ENCODE data around the gene SDHC.
"Not testable (repeated sequence)": the region's sequence is repeated elsewhere in the genome, so short reads cannot be mapped to it uniquely, and the experiment has no call there.

DNA sequence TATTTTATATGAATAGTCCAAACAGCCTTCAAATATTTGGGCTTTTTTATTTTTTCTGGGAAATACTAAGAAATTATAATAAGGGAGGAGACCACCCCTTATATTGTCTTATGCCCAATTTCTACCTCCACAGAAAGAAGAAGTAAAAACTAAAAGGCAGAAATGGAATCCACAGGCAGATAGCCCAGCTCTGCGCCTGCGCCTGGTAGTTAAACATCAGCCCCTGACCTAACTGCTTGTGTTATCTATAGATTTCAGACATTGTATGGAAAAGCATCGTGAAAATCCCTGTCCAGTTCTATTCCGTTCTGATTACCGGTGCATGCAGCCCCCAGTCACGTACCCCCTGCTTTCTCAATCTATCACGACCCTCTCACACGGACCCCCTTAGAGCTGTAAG lies 82.9 kb downstream of the SDHC start:
- not testable (repeated sequence) for TF ChIP-seq EZH2phosphoT487 (IDR thresholded peaks at IDR 0.05; ENCODE audit: low read depth, severe bottlenecking, unreplicated experiment); EZH2 (IDR thresholded peaks at IDR 0.05; ENCODE audit: borderline replicate concordance)
- TF ChIP-seq, protein P1, sequence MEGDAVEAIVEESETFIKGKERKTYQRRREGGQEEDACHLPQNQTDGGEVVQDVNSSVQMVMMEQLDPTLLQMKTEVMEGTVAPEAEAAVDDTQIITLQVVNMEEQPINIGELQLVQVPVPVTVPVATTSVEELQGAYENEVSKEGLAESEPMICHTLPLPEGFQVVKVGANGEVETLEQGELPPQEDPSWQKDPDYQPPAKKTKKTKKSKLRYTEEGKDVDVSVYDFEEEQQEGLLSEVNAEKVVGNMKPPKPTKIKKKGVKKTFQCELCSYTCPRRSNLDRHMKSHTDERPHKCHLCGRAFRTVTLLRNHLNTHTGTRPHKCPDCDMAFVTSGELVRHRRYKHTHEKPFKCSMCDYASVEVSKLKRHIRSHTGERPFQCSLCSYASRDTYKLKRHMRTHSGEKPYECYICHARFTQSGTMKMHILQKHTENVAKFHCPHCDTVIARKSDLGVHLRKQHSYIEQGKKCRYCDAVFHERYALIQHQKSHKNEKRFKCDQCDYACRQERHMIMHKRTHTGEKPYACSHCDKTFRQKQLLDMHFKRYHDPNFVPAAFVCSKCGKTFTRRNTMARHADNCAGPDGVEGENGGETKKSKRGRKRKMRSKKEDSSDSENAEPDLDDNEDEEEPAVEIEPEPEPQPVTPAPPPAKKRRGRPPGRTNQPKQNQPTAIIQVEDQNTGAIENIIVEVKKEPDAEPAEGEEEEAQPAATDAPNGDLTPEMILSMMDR (IDR thresholded peaks at IDR 0.05; ENCODE audit: poor library complexity): not testable (repeated sequence)
